GM12878 (cell line): ENCODE data around the gene RUFY4. TPM values are rescaled to one million over a fixed set of nuclear protein-coding genes. Genes with fewer than 3 reads are reported as not detected.

Experiments used
- ATAC-seq: fragments of 200-7000 bp; cut with Tn5 transposase; 3 replicates; pipeline ENCODE4 v1.9.1; 2020; ENCODE audit warnings: mild to moderate bottlenecking, moderate library complexity
- BruUV-seq: library from RNA; stranded (reverse); fragments of 400-500 nt; replicated peaks from 2 replicates; lab custom pipeline; 2021; lab: Mats Ljungman, UMichigan
- CTCF ChIA-PET: fragments of 300-600 bp; sonication (Branson Sonifier 250); formaldehyde crosslinking; extraction: SDS; loops from one replicate; lab custom pipeline; 2021; ENCODE audit warnings: inconsistent platforms; lab: Yijun Ruan, JAX
- POLR2A ChIA-PET: fragments of 350-600 bp; formaldehyde crosslinking; extraction: SDS; loops from one replicate; lab custom pipeline; 2021; ENCODE audit warnings: inconsistent platforms; lab: Charles Lee
- RAD21 ChIA-PET: fragments of 300-600 bp; sonication (Branson Sonifier 250); formaldehyde crosslinking; loops from one replicate; lab custom pipeline; 2023; ENCODE audit warnings: antibody characterized with exemption; ENCODE audit not compliant: unreplicated experiment; lab: Charles Lee
- SMC1A ChIA-PET: fragments of 300-600 bp; sonication (Branson Sonifier 250); formaldehyde crosslinking; loops from one replicate; lab custom pipeline; 2023; ENCODE audit not compliant: unreplicated experiment, uncharacterized antibody; lab: Charles Lee
- DNase-seq: peaks from one replicate; pipeline ENCODE4 v3.0.0-alpha.2; 2011; ENCODE audit warnings: low read depth, low spot score
- FAIRE-seq: peaks from 3 replicates; lab custom pipeline; 2011; peaks lifted over from hg19 to GRCh38; lab: Jason Lieb, UNC
- H2AFZ ChIP-seq: 2 replicates; pipeline ENCODE4 v1.6.0; 2011; ENCODE audit warnings: low read depth, low read length, control low read depth; ENCODE audit not compliant: control insufficient read depth
- H3K27ac ChIP-seq: 2 replicates; pipeline ENCODE4 v1.5.1; 2011; ENCODE audit warnings: control low read depth; ENCODE audit not compliant: control insufficient read depth, insufficient read depth
- H3K27me3 ChIP-seq, 2 experiments: replicated peaks in 1 of 2; 2 replicates each; pipeline versions ENCODE4 v1.6.0 to v1.6.1; 2011; ENCODE audit warnings: low read length in 1 of 2; ENCODE audit not compliant: control insufficient read depth in 2 of 2, insufficient read depth in 2 of 2
- H3K36me3 ChIP-seq, 2 experiments: 2 replicates each; pipeline ENCODE4 v1.5.1; 2011; ENCODE audit warnings: low read length in 1 of 2; ENCODE audit not compliant: control insufficient read depth in 2 of 2, insufficient read depth in 2 of 2
- H3K4me1 ChIP-seq: 2 replicates; pipeline ENCODE4 v1.6.1; 2011; ENCODE audit warnings: mild to moderate bottlenecking, low read length, moderate library complexity, mixed read lengths; ENCODE audit not compliant: control insufficient read depth, insufficient read depth
- H3K4me2 ChIP-seq: 2 replicates; pipeline ENCODE4 v1.6.0; 2011; ENCODE audit warnings: control low read depth; ENCODE audit not compliant: control insufficient read depth, insufficient read depth
- H3K4me3 ChIP-seq: fragments of 200-600 bp; sonication (generic); 2 replicates; pipeline ENCODE4 v1.5.1; 2016
- H3K79me2 ChIP-seq: 2 replicates; pipeline ENCODE4 v1.6.0; 2011; ENCODE audit warnings: low read length; ENCODE audit not compliant: control insufficient read depth, insufficient read depth
- H3K9ac ChIP-seq: 2 replicates; pipeline ENCODE4 v1.8.0; 2011; ENCODE audit warnings: low read length, control low read depth, mixed read lengths; ENCODE audit not compliant: control insufficient read depth, insufficient read depth
- H3K9me3 ChIP-seq: replicated peaks from 3 replicates; pipeline ENCODE4 v1.5.1; 2011; ENCODE audit warnings: mild to moderate bottlenecking, low read length; ENCODE audit not compliant: control insufficient read depth, insufficient read depth
- H4K20me1 ChIP-seq: 2 replicates; pipeline ENCODE4 v1.6.0; 2011; ENCODE audit not compliant: control insufficient read depth, insufficient read depth
- CHD4 ChIP-seq: fragments of 200-600 bp; sonication (generic); IDR thresholded peaks from 2 replicates; pipeline ENCODE4 v1.6.1; 2016; ENCODE audit warnings: mild to moderate bottlenecking
- IKZF2 ChIP-seq, 2 experiments: fragments of 450-650 bp; IDR thresholded peaks; 2 replicates each; pipeline ENCODE4 v1.6.1; 2017; ENCODE audit warnings: mild to moderate bottlenecking in 2 of 2, moderate library complexity in 2 of 2
- POLR2AphosphoS2 ChIP-seq: IDR thresholded peaks from 2 replicates; pipeline ENCODE4 v1.6.1; 2011; ENCODE audit warnings: low read depth, mild to moderate bottlenecking, low read length, improper control_type of control experiment, moderate library complexity
- RB1 ChIP-seq: fragments of 450-650 bp; formaldehyde crosslinking; IDR thresholded peaks from 2 replicates; pipeline ENCODE4 v1.6.1; 2017; ENCODE audit warnings: mild to moderate bottlenecking, borderline replicate concordance
- SMC3 ChIP-seq: IDR thresholded peaks from 2 replicates; pipeline ENCODE4 v1.6.1; 2011; ENCODE audit warnings: low read length, improper control_type of control experiment, borderline replicate concordance
- WRNIP1 ChIP-seq: IDR thresholded peaks from 2 replicates; pipeline ENCODE4 v1.6.1; 2011; ENCODE audit warnings: low read depth, low read length, improper control_type of control experiment, borderline replicate concordance
- YBX1 ChIP-seq: fragments of 450-650 bp; IDR thresholded peaks from 2 replicates; pipeline ENCODE4 v1.6.1; 2016; ENCODE audit warnings: antibody characterized with exemption
- ZBED1 ChIP-seq: IDR thresholded peaks from 2 replicates; pipeline ENCODE4 v1.6.1; 2016; ENCODE audit warnings: borderline replicate concordance
- ZNF622 ChIP-seq: fragments of 450-650 bp; IDR thresholded peaks from 2 replicates; pipeline ENCODE4 v1.6.1; 2017; ENCODE audit warnings: mild to moderate bottlenecking, inconsistent platforms
- WGBS: methylation state at CpG from one replicate; pipeline ENCODE4 v1.1.6; 2016; ENCODE audit warnings: low lambda C conversion rate; ENCODE audit not compliant: insufficient replicate concordance, insufficient coverage; ENCODE audit errors: missing lambda C conversion rate; 5-methylcytosine and 5-hydroxymethylcytosine counted together
- in situ Hi-C: fragments of 300-500 bp; cut with MboI; formaldehyde crosslinking; loops from 9 replicates; pipeline ENCODE4 v1.14.3; 2018; ENCODE audit warnings: mixed read lengths
- intact Hi-C: fragments of 100-400 bp; cut with micrococcal nuclease; formaldehyde crosslinking; loops from one replicate; pipeline ENCODE4 v1.14.2; 2022; ENCODE audit not compliant: unreplicated experiment
- polyA plus RNA-seq, 11 experiments: library from polyadenylated mRNA; depleted of rRNA in 4 of 11; unstranded in 6 of 11; stranded (reverse) in 5 of 11; fragments of >200 nt; fragmentation: Nextera tagmentation in 4 of 11; fragmentation: Illumina TruSeq in 1 of 11; extraction: Ambion mirVana in 4 of 11; extraction: Trizol in 1 of 11; gene quantifications; 1 replicate in 1 of 11; 2 replicates in 10 of 11; pipeline versions ENCODE4 v1.2.1 to v1.2.3, GENCODE V29; 2011 to 2016; ENCODE audit warnings: inconsistent platforms in 2 of 11, missing spikeins in 2 of 11, low read depth in 1 of 11
- total RNA-seq, 4 experiments: library from RNA; depleted of rRNA in 3 of 4; stranded (reverse); fragments of >200 nt in 3 of 4; fragmentation: Illumina TruSeq in 1 of 4; extraction: Trizol in 1 of 4; gene quantifications; 2 replicates each; pipeline versions ENCODE4 v1.2.1 to v1.2.3, GENCODE V29; 2013 to 2021
- TF ChIP-seq, protein P1 (sequence below): fragments of 450-650 bp; IDR thresholded peaks from 2 replicates; pipeline ENCODE4 v1.6.1; 2014; ENCODE audit warnings: mild to moderate bottlenecking
- TF ChIP-seq, protein P2 (sequence below): IDR thresholded peaks from 2 replicates; pipeline ENCODE4 v1.6.1; 2012; ENCODE audit warnings: improper control_type of control experiment, low read depth, low read length; ENCODE audit not compliant: insufficient replicate concordance

The RUFY4 gene
- total and polyA plus RNA-seq, 10 of the 15 experiments (the other 5 are each of a cell fraction or from before 2014, with no cell fraction given), result 0.05 to 2.7 (median 0.90) TPM

DNA sequence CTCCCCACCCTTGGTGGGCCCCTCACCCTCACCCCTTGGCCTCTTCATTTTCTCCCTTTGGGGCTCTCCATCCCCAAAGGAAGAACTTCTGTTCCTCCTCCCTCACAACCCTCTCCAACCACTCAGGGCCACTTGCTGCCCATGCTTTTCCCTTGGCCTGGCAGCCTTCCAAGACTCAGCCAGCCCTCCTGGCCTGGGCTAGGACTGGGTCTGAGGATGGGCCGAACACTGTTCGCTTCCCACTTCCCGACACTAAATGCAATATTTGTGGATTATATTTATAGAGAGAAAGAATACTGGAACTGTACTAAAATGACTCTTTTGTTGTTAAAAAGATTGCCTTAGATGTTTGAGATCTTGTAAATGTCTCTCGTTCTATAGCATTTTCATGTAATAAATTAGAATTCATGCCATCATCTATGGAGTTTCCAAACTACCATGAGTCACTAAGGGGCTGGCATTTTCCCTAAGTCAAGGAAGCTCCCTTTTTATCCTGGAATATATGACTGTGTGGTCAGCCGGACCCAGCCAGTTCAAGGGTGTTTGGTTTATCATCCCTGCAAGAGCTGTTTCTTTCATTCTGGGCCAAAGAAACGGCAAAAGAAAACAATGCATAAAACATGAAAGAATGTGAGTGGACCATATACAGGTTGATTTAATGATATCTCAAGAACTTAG, 60.5 kb downstream of the RUFY4 start:
- no peak for DNase-seq
- WGBS, result 51% methylated on average over 6 of the region's 6 CpGs
- no peaks in the 10 kb centered on the region for H4K20me1 ChIP-seq
- no peak overlapping the region for H2AFZ ChIP-seq
- POLR2A ChIA-PET, result interaction anchor here (0.5 kb wide), 1 partner anchor 192 kb away, joined by 3 read pairs; no protein-coding TSS in a partner anchor
- intact Hi-C loops (no loop called here), in situ Hi-C loops (no loop called here)
- CTCF ChIA-PET, result no interaction called here
- RAD21 ChIA-PET, result no interaction called here
- H3K27ac ChIP-seq, result no peak overlapping the region
- TF ChIP-seq, protein P1, sequence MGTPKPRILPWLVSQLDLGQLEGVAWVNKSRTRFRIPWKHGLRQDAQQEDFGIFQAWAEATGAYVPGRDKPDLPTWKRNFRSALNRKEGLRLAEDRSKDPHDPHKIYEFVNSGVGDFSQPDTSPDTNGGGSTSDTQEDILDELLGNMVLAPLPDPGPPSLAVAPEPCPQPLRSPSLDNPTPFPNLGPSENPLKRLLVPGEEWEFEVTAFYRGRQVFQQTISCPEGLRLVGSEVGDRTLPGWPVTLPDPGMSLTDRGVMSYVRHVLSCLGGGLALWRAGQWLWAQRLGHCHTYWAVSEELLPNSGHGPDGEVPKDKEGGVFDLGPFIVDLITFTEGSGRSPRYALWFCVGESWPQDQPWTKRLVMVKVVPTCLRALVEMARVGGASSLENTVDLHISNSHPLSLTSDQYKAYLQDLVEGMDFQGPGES, result no peak
- TF ChIP-seq RB1 (no peak), POLR2AphosphoS2 (no peak), CHD4 (no peak), YBX1 (no peak), ZBED1 (no peak), ZNF622 (no peak), WRNIP1 (no peak), SMC3 (no peak), IKZF2 (IDR thresholded peaks at IDR 0.05) (no peak)
- TF ChIP-seq, protein P2, sequence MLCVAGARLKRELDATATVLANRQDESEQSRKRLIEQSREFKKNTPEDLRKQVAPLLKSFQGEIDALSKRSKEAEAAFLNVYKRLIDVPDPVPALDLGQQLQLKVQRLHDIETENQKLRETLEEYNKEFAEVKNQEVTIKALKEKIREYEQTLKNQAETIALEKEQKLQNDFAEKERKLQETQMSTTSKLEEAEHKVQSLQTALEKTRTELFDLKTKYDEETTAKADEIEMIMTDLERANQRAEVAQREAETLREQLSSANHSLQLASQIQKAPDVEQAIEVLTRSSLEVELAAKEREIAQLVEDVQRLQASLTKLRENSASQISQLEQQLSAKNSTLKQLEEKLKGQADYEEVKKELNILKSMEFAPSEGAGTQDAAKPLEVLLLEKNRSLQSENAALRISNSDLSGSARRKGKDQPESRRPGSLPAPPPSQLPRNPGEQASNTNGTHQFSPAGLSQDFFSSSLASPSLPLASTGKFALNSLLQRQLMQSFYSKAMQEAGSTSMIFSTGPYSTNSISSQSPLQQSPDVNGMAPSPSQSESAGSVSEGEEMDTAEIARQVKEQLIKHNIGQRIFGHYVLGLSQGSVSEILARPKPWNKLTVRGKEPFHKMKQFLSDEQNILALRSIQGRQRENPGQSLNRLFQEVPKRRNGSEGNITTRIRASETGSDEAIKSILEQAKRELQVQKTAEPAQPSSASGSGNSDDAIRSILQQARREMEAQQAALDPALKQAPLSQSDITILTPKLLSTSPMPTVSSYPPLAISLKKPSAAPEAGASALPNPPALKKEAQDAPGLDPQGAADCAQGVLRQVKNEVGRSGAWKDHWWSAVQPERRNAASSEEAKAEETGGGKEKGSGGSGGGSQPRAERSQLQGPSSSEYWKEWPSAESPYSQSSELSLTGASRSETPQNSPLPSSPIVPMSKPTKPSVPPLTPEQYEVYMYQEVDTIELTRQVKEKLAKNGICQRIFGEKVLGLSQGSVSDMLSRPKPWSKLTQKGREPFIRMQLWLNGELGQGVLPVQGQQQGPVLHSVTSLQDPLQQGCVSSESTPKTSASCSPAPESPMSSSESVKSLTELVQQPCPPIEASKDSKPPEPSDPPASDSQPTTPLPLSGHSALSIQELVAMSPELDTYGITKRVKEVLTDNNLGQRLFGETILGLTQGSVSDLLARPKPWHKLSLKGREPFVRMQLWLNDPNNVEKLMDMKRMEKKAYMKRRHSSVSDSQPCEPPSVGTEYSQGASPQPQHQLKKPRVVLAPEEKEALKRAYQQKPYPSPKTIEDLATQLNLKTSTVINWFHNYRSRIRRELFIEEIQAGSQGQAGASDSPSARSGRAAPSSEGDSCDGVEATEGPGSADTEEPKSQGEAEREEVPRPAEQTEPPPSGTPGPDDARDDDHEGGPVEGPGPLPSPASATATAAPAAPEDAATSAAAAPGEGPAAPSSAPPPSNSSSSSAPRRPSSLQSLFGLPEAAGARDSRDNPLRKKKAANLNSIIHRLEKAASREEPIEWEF, result no peak
- TF ChIP-seq, all 136 proteins: peak for 0
- H3K9ac ChIP-seq, result no peak overlapping the region
- no TSS peak for BruUV-seq
- no peak for FAIRE-seq
- H3K27me3 ChIP-seq, result peaks cover 0 to 2% of the 10 kb centered on the region in 2 experiments; a peak in 1 of 4 replicates
- SMC1A ChIA-PET, result no interaction called here
- no peak overlapping the region for H3K4me3 ChIP-seq
- no peaks in the 10 kb centered on the region for H3K36me3 ChIP-seq
- no peaks in the 10 kb centered on the region for H3K9me3 ChIP-seq
- no peak overlapping the region for H3K4me2 ChIP-seq
- no peaks in the 10 kb centered on the region for H3K79me2 ChIP-seq
- ATAC-seq, result no peak
- H3K4me1 ChIP-seq, result no peaks in the 10 kb centered on the region
